GM23248 (cell line): ENCODE measurements around the gene ATE1.

Source experiments
- EZH2 ChIP-seq: fragments of 200-600 bp; sonication (generic); IDR thresholded peaks from 2 replicates; pipeline ENCODE4 v1.6.1; 2018; ENCODE audit warnings: antibody characterized with exemption, mild to moderate bottlenecking; ENCODE audit not compliant: insufficient read depth, poor library complexity, severe bottlenecking
- EZH2phosphoT487 ChIP-seq: fragments of 200-600 bp; sonication (generic); IDR thresholded peaks from 2 replicates; pipeline ENCODE4 v1.6.1; 2018; ENCODE audit warnings: antibody characterized with exemption, moderate library complexity, mild to moderate bottlenecking, low read depth; ENCODE audit not compliant: insufficient read depth

DNA sequence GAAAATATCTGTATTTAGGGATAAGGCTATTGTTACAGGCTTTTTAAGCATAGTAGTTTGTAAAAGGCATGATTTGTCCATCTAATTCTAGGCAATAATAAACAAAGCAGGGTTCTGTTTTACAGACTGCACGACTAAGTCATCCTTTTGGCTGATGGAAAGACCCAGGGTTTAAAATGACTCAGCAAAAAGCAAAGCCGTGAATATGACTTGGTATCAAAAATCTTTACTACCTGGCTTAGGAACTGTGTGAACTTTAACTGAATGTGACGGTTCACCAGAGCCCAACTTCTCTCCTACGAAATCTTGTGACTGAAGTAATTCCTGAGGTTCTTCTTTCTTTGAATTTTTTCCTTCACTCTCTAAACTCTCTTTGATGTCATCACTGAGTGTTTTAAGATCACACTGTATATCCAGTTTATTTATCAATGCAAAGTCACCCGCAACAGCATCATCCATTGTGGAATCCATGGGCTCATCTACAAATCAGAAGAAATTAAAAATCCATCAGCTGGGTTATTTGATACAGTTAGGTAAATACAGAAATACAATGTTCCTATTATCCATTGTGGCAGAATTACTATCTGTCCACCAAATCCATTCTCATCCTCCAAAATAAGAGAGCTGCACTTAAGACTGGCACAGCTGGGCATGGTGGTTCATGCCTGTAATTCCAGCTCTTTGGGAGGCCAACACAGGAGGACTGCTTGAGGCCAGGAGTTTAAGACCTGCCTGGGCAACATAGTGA, 17.0 kb downstream of the ATE1 start:
- TF ChIP-seq EZH2phosphoT487 (no peak), EZH2 (no peak)
